Naive thymus-derived CD4-positive, alpha-beta T cell (primary cell): ENCODE data around the gene KNDC1. TPM values are rescaled to one million over a fixed set of nuclear protein-coding genes. Genes with fewer than 3 reads are reported as not detected.

Experiments
- ATAC-seq: fragments of 150-1000 bp; cut with Tn5 transposase; 2 replicates; pipeline ENCODE4 v1.10.0; 2021; ENCODE audit warnings: mild to moderate bottlenecking, moderate library complexity
- CTCF ChIA-PET: fragments of 350-600 bp; sonication (Branson Sonifier 250); formaldehyde crosslinking; loops from one replicate; lab custom pipeline; 2021; ENCODE audit warnings: antibody characterized with exemption; lab: Charles Lee
- POLR2A ChIA-PET: fragments of 350-600 bp; sonication (Branson Sonifier 250); formaldehyde crosslinking; loops from one replicate; lab custom pipeline; 2021; ENCODE audit warnings: antibody characterized with exemption, inconsistent platforms; lab: Charles Lee
- DNase-seq, 9 donors: peaks; one replicate each; pipeline versions ENCODE4 v3.0.0 to v3.0.0-alpha.2; 2020 to 2022; ENCODE audit warnings: mixed read lengths in 1 of 9
- H3K27ac ChIP-seq: one replicate; pipeline ENCODE4 v1.7.0; 2013; ENCODE audit warnings: mild to moderate bottlenecking, low read depth, low read length, moderate library complexity
- H3K27me3 ChIP-seq, 2 donors: one replicate each; pipeline ENCODE4 v1.7.0; 2013; ENCODE audit warnings: low read length in 2 of 2, mild to moderate bottlenecking in 2 of 2, moderate library complexity in 2 of 2; ENCODE audit not compliant: control insufficient read depth in 2 of 2, insufficient read depth in 2 of 2
- H3K36me3 ChIP-seq, 3 experiments: 1 replicate in 2 of 3; 2 replicates in 1 of 3; pipeline ENCODE4 v1.7.0; 2013; ENCODE audit warnings: low read length in 3 of 3, mild to moderate bottlenecking in 3 of 3, moderate library complexity in 1 of 3; ENCODE audit not compliant: insufficient read depth in 3 of 3, control insufficient read depth in 2 of 3
- H3K4me1 ChIP-seq, 2 donors: one replicate each; pipeline ENCODE4 v1.7.0; 2013; ENCODE audit warnings: low read length in 2 of 2, mild to moderate bottlenecking in 2 of 2, moderate library complexity in 1 of 2; ENCODE audit not compliant: control insufficient read depth in 2 of 2, insufficient read depth in 2 of 2
- H3K4me3 ChIP-seq: 2 replicates; pipeline ENCODE4 v1.7.0; 2013; ENCODE audit warnings: mild to moderate bottlenecking, low read length
- H3K9me3 ChIP-seq, 3 experiments: 1 replicate in 2 of 3; 2 replicates in 1 of 3; pipeline ENCODE4 v1.7.0; 2013; ENCODE audit warnings: low read length in 3 of 3; ENCODE audit not compliant: control insufficient read depth in 2 of 3
- H3K27ac Mint-ChIP-seq, 9 donors: one replicate each; pipeline ENCODE4 v1.8.0; 2020 to 2022; ENCODE audit warnings: mixed read lengths in 9 of 9, mild to moderate bottlenecking in 8 of 9, moderate library complexity in 5 of 9, inconsistent platforms in 2 of 9
- H3K27me3 Mint-ChIP-seq, 5 donors: one replicate each; pipeline ENCODE4 v1.8.0; 2021 to 2022; ENCODE audit warnings: mixed read lengths in 5 of 5, mild to moderate bottlenecking in 1 of 5
- H3K36me3 Mint-ChIP-seq, 5 donors: one replicate each; pipeline ENCODE4 v1.8.0; 2020 to 2022; ENCODE audit warnings: mixed read lengths in 5 of 5, mild to moderate bottlenecking in 3 of 5, inconsistent platforms in 1 of 5
- H3K4me1 Mint-ChIP-seq, 7 donors: one replicate each; pipeline ENCODE4 v1.8.0; 2020 to 2022; ENCODE audit warnings: mixed read lengths in 7 of 7, mild to moderate bottlenecking in 3 of 7, inconsistent platforms in 1 of 7
- H3K4me3 Mint-ChIP-seq, 10 donors: one replicate each; pipeline ENCODE4 v1.8.0; 2020 to 2022; ENCODE audit warnings: mild to moderate bottlenecking in 10 of 10, mixed read lengths in 10 of 10, moderate library complexity in 6 of 10, inconsistent platforms in 2 of 10
- H3K9me3 Mint-ChIP-seq, 11 donors: one replicate each; pipeline ENCODE4 v1.8.0; 2020 to 2022; ENCODE audit warnings: mixed read lengths in 11 of 11, mild to moderate bottlenecking in 4 of 11, inconsistent platforms in 1 of 11, moderate library complexity in 1 of 11
- intact Hi-C, 2 donors: fragments of 100-400 bp; cut with micrococcal nuclease; formaldehyde crosslinking; loops; one replicate each; pipeline ENCODE4 v1.15.1; 2023
- polyA plus RNA-seq, 2 donors: library from polyadenylated mRNA; unstranded; fragments of 300-500 nt; fragmentation: Illumina TruSeq; gene quantifications; one replicate each; pipeline ENCODE4 v1.2.3, GENCODE V29; 2021
- total RNA-seq, 6 experiments: library from RNA in 5 of 6; stranded (reverse) in 5 of 6; gene quantifications; 1 replicate in 5 of 6; 2 replicates in 1 of 6; pipeline ENCODE4 v1.2.3 and lab custom pipeline; 2021 to 2026

The KNDC1 gene
- total and polyA plus RNA-seq, 7 experiments from 2014 or later: 0.05 to 3.6 (median 0.60) TPM; not detected in 3

DNA sequence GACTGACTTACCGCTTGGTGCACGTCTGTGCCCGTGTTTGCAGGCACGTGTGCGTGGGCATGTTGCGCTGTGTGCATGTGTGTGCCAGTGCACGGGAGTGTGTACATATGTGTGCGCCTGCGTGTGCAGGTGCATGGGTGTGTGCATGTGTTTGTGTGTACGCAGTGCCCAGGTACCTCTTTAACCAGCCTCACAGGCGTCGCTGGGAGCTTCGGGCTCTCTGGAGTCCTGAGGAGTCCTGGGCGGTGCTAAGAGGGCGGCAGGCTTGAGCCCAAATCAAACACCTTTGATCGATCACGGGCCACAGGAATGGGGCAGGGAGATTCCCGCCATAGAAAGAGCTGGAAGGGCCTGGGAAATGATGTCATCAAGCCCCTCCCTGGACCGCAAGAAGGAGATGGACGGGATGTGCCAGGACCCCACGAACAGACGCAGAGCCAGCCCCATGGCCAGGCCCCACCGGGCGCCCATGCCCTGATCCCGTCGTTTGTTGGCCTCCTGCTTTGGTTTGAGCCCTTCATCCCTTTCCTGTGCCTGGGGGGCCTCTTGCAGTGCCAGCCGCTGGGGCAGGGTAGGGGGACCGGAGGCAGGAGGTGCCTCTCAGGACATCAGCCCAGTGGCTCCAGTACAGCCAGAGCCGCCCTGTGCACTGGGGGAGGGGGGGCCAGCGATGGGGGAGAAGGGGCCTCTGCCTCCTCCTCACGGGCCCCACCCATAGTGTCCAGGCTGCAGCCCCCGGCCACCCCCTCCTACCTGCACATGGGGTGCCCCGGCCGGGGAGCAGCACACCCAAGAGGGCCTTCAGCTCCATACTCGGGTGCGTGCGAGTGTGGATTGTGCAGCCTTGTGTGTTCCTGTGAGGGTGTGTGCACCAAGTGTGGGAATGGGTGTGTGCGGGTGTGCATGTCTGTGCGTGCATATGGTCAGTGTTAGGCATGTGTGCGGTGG lies 5.8 kb downstream of the KNDC1 start:
- Mint-ChIP-seq H3K36me3 (no peaks in the 10 kb centered on the region), H3K27ac (no peak overlapping the region), H3K27me3 (peaks cover 13 to 24% (median 17%) of the 10 kb centered on the region in 5 donors), H3K4me1 (no peaks in the 10 kb centered on the region), H3K9me3 (no peaks in the 10 kb centered on the region), H3K4me3 (no peak overlapping the region)
- no peak for ATAC-seq
- ChIA-PET CTCF (no interaction called here), POLR2A (no interaction called here)
- Histone ChIP-seq H3K36me3 (no peaks in the 10 kb centered on the region), H3K27me3 (no peaks in the 10 kb centered on the region), H3K4me3 (no peak overlapping the region), H3K4me1 (peaks cover 3% of the 10 kb centered on the region in 2 donors), H3K27ac (no peak overlapping the region), H3K9me3 (no peaks in the 10 kb centered on the region)
- no peak for DNase-seq
- intact Hi-C loops: no loop called here

GRCh38 chr10:133166504-133166827 lies 6.4 kb downstream of the KNDC1 start:
- Histone ChIP-seq H3K4me1 (no peaks in the 10 kb centered on the region), H3K9me3 (no peaks in the 10 kb centered on the region), H3K27ac (no peak overlapping the region), H3K4me3 (no peak overlapping the region), H3K36me3 (no peaks in the 10 kb centered on the region), H3K27me3 (no peaks in the 10 kb centered on the region)
- no peaks in the 10 kb centered on the region for H3K9me3 Mint-ChIP-seq
- H3K4me1 Mint-ChIP-seq: no peaks in the 10 kb centered on the region
- POLR2A ChIA-PET: no interaction called here
- H3K27me3 Mint-ChIP-seq: peaks cover 11 to 18% (median 17%) of the 10 kb centered on the region in 5 donors
- no peak overlapping the region for H3K4me3 Mint-ChIP-seq
- no peak overlapping the region for H3K27ac Mint-ChIP-seq
- DNase-seq (no peak), ATAC-seq (no peak)
- CTCF ChIA-PET: no interaction called here
- no peaks in the 10 kb centered on the region for H3K36me3 Mint-ChIP-seq
- intact Hi-C loops: no loop called here

GRCh38 chr10:133166828-133167692 lies 7.0 kb downstream of the KNDC1 start:
- intact Hi-C loops: no loop called here
- CTCF ChIA-PET: no interaction called here
- Histone ChIP-seq H3K27me3 (no peaks in the 10 kb centered on the region), H3K36me3 (no peaks in the 10 kb centered on the region), H3K27ac (no peak overlapping the region), H3K4me1 (no peaks in the 10 kb centered on the region), H3K4me3 (no peak overlapping the region), H3K9me3 (no peaks in the 10 kb centered on the region)
- no peak for ATAC-seq
- Mint-ChIP-seq H3K9me3 (no peaks in the 10 kb centered on the region), H3K27ac (no peak overlapping the region), H3K36me3 (no peaks in the 10 kb centered on the region), H3K4me3 (no peak overlapping the region), H3K27me3 (peaks cover 11 to 20% (median 16%) of the 10 kb centered on the region in 5 donors), H3K4me1 (no peaks in the 10 kb centered on the region)
- POLR2A ChIA-PET: no interaction called here
- no peak for DNase-seq

DNA sequence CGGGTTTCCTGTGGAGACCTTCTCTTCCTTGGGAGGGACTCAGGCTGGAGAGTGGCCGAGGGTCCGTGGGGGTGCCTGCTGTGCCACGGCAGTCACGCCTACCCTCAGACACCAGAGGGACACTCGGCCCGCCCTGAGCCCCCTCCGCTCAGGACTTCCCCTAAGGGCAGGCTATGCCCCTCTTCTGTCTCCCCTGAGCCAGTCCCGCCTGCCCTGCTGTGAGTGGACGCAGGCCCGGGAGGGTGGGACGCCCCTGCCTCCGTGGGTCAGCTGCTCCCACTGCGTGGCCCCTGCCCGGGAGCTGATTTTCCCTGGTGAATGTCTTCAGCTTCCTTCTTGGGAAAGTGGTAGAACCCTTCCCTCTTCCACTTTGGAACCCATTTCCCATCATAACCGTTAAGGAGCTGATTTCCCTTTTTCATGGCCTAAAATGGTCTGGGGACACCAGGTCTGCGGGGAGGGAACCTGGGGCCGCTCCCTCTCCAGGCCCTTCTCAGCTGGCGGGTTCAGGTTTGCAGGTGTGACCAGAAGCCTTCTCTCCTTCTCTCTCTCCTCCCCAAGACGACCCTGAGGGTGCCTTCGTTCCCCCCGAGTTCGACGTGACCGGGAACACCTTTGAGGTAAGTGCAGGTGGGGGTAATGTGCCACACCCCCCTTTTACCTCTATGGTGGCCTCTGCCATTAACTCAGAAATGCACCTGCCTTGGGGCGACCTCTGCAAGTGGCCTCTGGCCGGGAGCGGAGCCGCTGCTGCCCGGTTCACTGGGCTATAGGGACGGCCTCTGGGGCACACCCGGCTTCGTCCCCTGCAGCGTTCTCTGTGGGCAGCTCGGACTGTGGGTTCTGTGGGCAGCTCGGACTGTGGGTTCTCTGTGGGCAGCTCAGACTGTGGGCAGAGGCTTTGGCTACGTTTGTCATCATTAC lies 7.9 kb downstream of the KNDC1 start:
- ChIA-PET POLR2A (no interaction called here), CTCF (no interaction called here)
- no peak for DNase-seq

DNA sequence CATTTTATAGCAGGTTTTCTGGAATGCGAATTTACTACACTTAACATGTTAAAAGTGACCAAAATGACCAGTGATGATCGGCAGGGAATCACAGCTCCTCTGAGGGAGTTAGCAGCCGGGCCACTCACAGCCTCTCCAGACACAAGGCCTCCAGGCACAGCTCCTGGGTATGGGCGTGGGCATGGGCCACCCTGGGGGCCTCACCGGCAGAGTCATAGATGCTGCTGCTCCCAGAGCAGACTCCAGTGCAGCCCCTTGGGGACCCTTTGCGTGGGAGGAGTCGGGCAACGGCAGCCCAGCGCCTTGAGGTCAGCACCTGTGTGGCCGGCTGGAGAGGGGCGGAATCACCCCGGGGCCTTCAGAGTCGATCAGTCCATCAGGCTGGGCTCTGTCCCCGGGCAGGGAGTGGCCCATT lies 8.6 kb downstream of the KNDC1 start:
- H3K27me3 ChIP-seq: no peaks in the 10 kb centered on the region
- no peak for ATAC-seq
- Mint-ChIP-seq H3K4me3 (no peak overlapping the region), H3K27me3 (peaks cover 5 to 17% (median 14%) of the 10 kb centered on the region in 5 donors), H3K4me1 (no peaks in the 10 kb centered on the region), H3K27ac (no peak overlapping the region), H3K36me3 (peaks cover 0 to 4% (median 0%) of the 10 kb centered on the region in 5 donors), H3K9me3 (no peaks in the 10 kb centered on the region)
- H3K9me3 ChIP-seq: no peaks in the 10 kb centered on the region
- H3K4me1 ChIP-seq: no peaks in the 10 kb centered on the region
- ChIA-PET CTCF (no interaction called here), POLR2A (no interaction called here)
- no peak overlapping the region for H3K27ac ChIP-seq
- no peaks in the 10 kb centered on the region for H3K36me3 ChIP-seq
- intact Hi-C loops: no loop called here
- DNase-seq: no peak
- no peak overlapping the region for H3K4me3 ChIP-seq

More for the DNA sequence above, 7.9 kb downstream of the KNDC1 start:
- Mint-ChIP-seq H3K36me3 (peaks cover 0 to under 1% (median 0%) of the 10 kb centered on the region in 5 donors), H3K4me3 (no peak overlapping the region), H3K4me1 (no peaks in the 10 kb centered on the region), H3K27me3 (peaks cover 4 to 17% (median 13%) of the 10 kb centered on the region in 5 donors), H3K27ac (no peak overlapping the region), H3K9me3 (no peaks in the 10 kb centered on the region)
- Histone ChIP-seq H3K9me3 (no peaks in the 10 kb centered on the region), H3K27ac (no peak overlapping the region), H3K4me1 (no peaks in the 10 kb centered on the region), H3K27me3 (no peaks in the 10 kb centered on the region), H3K4me3 (no peak overlapping the region), H3K36me3 (no peaks in the 10 kb centered on the region)
- no peak for ATAC-seq
- intact Hi-C loops: no loop called here
